NT2/D1 (cell line): ENCODE results near the gene ENTHD1.

Source experiments
- DNase-seq: peaks from one replicate; pipeline ENCODE4 v3.0.0-alpha.2; 2011; ENCODE audit warnings: low read depth, low spot score
- H3K27me3 ChIP-seq: 2 replicates; pipeline ENCODE4 v1.6.0; 2011; ENCODE audit warnings: mild to moderate bottlenecking; ENCODE audit not compliant: insufficient read length, insufficient read depth
- H3K36me3 ChIP-seq: 2 replicates; pipeline ENCODE4 v1.6.1; 2011; ENCODE audit warnings: mild to moderate bottlenecking, low read length, mixed read lengths; ENCODE audit not compliant: insufficient read depth, insufficient read length
- H3K4me1 ChIP-seq: 2 replicates; pipeline ENCODE4 v1.5.1; 2011; ENCODE audit not compliant: insufficient read depth, insufficient read length
- H3K4me3 ChIP-seq: 2 replicates; pipeline ENCODE4 v1.5.1; 2011; ENCODE audit warnings: low read depth; ENCODE audit not compliant: insufficient read length
- H3K9ac ChIP-seq: 2 replicates; pipeline ENCODE4 v1.6.0; 2011; ENCODE audit warnings: low read depth; ENCODE audit not compliant: insufficient read length
- H3K9me3 ChIP-seq: 2 replicates; pipeline ENCODE4 v1.5.1; 2011; ENCODE audit warnings: mild to moderate bottlenecking, low read length; ENCODE audit not compliant: insufficient read depth
- SUZ12 ChIP-seq: IDR thresholded peaks from 2 replicates; pipeline ENCODE4 v1.6.1; 2011; ENCODE audit not compliant: insufficient read length, insufficient read depth; ENCODE audit errors: extremely low read depth
- YY1 ChIP-seq: IDR thresholded peaks from 2 replicates; pipeline ENCODE4 v1.6.1; 2011; ENCODE audit not compliant: insufficient read length, insufficient read depth
- ZNF274 ChIP-seq: IDR thresholded peaks from 2 replicates; pipeline ENCODE4 v1.6.1; 2011; ENCODE audit warnings: mild to moderate bottlenecking, low read depth, low read length

Gene ENTHD1

GRCh38 chr22:39728236-39728860, 165.2 kb downstream of the ENTHD1 start:
- H3K36me3 ChIP-seq: no peaks in the 10 kb centered on the region
- H3K4me3 ChIP-seq: no peak overlapping the region
- no peak for DNase-seq
- H3K9ac ChIP-seq: no peak overlapping the region
- H3K9me3 ChIP-seq: no peaks in the 10 kb centered on the region
- peaks cover 5% of the 10 kb centered on the region for H3K4me1 ChIP-seq
- TF ChIP-seq YY1 (no peak), ZNF274 (no peak), SUZ12 (no peak)
- H3K27me3 ChIP-seq: peaks cover 26% of the 10 kb centered on the region

GRCh38 chr22:39727541-39727940, 166.0 kb downstream of the ENTHD1 start:
- no peak overlapping the region for H3K9ac ChIP-seq
- TF ChIP-seq YY1 (no peak), SUZ12 (no peak), ZNF274 (no peak)
- no peaks in the 10 kb centered on the region for H3K9me3 ChIP-seq
- no peak overlapping the region for H3K4me3 ChIP-seq
- no peak for DNase-seq
- peaks cover 26% of the 10 kb centered on the region for H3K27me3 ChIP-seq
- peaks cover 5% of the 10 kb centered on the region for H3K4me1 ChIP-seq
- H3K36me3 ChIP-seq: no peaks in the 10 kb centered on the region

DNA sequence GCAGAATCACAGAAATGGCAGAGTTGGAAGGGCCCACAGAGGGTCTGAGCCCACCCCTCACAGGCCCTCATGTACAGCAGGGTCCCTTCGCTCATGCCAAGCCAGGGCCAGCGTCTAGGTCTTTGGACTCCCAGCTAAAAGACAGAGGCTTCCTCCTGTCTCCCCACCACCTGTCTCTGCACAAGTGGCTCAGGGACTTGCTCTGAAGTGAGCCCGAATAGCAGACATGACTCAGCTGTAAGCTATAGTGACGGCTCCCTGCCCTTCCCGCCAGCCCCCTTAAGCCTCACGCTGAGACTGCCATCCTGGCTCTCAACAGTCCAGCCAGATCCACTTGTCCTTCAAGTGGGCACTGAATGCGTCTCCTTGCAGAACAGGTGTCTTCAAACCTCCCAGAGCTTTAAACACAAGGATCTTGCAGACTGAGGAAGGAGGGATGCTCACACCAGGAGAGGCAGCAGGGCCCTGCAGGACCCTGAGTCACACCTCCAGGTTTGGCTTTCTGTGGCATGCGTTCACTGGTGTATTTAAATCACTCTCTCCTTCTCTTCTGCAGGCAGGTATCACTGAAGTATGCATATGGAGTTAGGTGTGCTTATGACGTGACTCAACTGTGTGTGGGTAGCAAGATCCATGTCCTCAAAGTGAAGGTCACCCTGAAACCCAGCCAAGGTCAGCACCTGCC, 168.1 kb downstream of the ENTHD1 start:
- H3K4me3 ChIP-seq: no peak overlapping the region
- no peaks in the 10 kb centered on the region for H3K36me3 ChIP-seq
- H3K9me3 ChIP-seq: no peaks in the 10 kb centered on the region
- peaks cover 5% of the 10 kb centered on the region for H3K4me1 ChIP-seq
- no peak overlapping the region for H3K9ac ChIP-seq
- H3K27me3 ChIP-seq: peaks cover 26% of the 10 kb centered on the region
- no peak for DNase-seq
- TF ChIP-seq ZNF274 (no peak), YY1 (no peak), SUZ12 (no peak)

- no peaks in the 10 kb centered on the region for H3K9me3 ChIP-seq
- H3K9ac ChIP-seq: no peak overlapping the region
- no peaks in the 10 kb centered on the region for H3K36me3 ChIP-seq
- peaks cover 26% of the 10 kb centered on the region for H3K27me3 ChIP-seq
- no peak for TF ChIP-seq SUZ12
- no peak for TF ChIP-seq ZNF274
- no peak for TF ChIP-seq YY1
- no peak overlapping the region for H3K4me3 ChIP-seq
- no peak for DNase-seq
- H3K4me1 ChIP-seq: peaks cover 5% of the 10 kb centered on the region
Measured at GRCh38 chr22:39724857-39725256, 168.7 kb downstream of the ENTHD1 start.

GRCh38 chr22:39724390-39724789, 169.2 kb downstream of the ENTHD1 start:
- DNase-seq: no peak
- Histone ChIP-seq H3K9ac (no peak overlapping the region), H3K27me3 (peaks cover 26% of the 10 kb centered on the region), H3K36me3 (no peaks in the 10 kb centered on the region), H3K9me3 (no peaks in the 10 kb centered on the region), H3K4me3 (no peak overlapping the region), H3K4me1 (peaks cover 5% of the 10 kb centered on the region)
- TF ChIP-seq ZNF274 (no peak), SUZ12 (no peak), YY1 (no peak)

- no peaks in the 10 kb centered on the region for H3K36me3 ChIP-seq
- peaks cover 26% of the 10 kb centered on the region for H3K27me3 ChIP-seq
- H3K4me1 ChIP-seq: peaks cover 5% of the 10 kb centered on the region
- TF ChIP-seq ZNF274: no peak
- TF ChIP-seq YY1: no peak
- no peak for TF ChIP-seq SUZ12
- no peaks in the 10 kb centered on the region for H3K9me3 ChIP-seq
- no peak overlapping the region for H3K4me3 ChIP-seq
- no peak overlapping the region for H3K9ac ChIP-seq
- DNase-seq: no peak
Measured at GRCh38 chr22:39723899-39724351, 169.6 kb downstream of the ENTHD1 start.

DNA sequence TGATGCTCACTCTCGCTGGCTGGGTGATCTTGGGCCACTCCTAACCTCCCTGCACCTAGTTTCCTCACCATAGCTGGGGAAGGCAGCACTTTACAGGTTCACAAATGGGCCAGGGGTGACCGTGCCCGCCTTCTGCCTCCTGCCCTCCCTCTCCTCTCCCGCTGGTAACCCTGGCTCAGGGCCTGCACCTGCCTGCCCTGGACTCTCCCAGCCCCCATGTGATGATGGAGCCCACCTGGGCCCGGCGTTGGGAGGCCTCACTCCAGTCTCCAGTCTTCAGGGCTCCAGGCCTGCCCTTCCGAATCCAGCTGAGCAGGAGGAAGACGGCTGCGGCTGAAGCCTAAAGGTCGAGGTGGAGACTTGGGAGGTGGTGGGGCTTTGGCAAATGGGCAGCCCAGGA, 170.1 kb downstream of the ENTHD1 start:
- H3K9ac ChIP-seq: no peak overlapping the region
- TF ChIP-seq ZNF274 (no peak), SUZ12 (no peak), YY1 (no peak)
- H3K9me3 ChIP-seq: no peaks in the 10 kb centered on the region
- peaks cover 5% of the 10 kb centered on the region for H3K4me1 ChIP-seq
- H3K36me3 ChIP-seq: no peaks in the 10 kb centered on the region
- DNase-seq: no peak
- H3K27me3 ChIP-seq: peaks cover 22% of the 10 kb centered on the region
- no peak overlapping the region for H3K4me3 ChIP-seq
